HG03565 (cell line): ENCODE data around the gene CA6.
"Not testable (repeated sequence)": the region's sequence is repeated elsewhere in the genome, so short reads cannot be mapped to it uniquely, and the experiment has no call there.

ENCODE experiments used
- ATAC-seq: cut with Tn5 transposase; IDR thresholded peaks from one replicate; pipeline ENCODE4 v1.9.1; 2021; ENCODE audit warnings: mild to moderate bottlenecking, moderate library complexity; ENCODE audit not compliant: unreplicated experiment

The CA6 gene

GRCh38 chr1:8968902-8969301, 23.2 kb downstream of the CA6 start:
- not testable (repeated sequence) for ATAC-seq

GRCh38 chr1:8969937-8970336, 24.3 kb downstream of the CA6 start:
- no peak for ATAC-seq

GRCh38 chr1:8970870-8971337, 25.2 kb downstream of the CA6 start:
- ATAC-seq: no peak

- ATAC-seq: no peak
Measured at GRCh38 chr1:8974551-8974950, 28.9 kb downstream of the CA6 start.

GRCh38 chr1:8976338-8976737, 30.7 kb downstream of the CA6 start:
- no peak for ATAC-seq

- no peak for ATAC-seq
Measured at GRCh38 chr1:8976896-8977450, 31.3 kb downstream of the CA6 start.

GRCh38 chr1:8980656-8981055, 35.0 kb downstream of the CA6 start:
- ATAC-seq: no peak

- ATAC-seq: no peak
Measured at GRCh38 chr1:8981169-8981568, 35.5 kb downstream of the CA6 start.

GRCh38 chr1:8984203-8984602, 38.5 kb downstream of the CA6 start:
- ATAC-seq: no peak

- no peak for ATAC-seq
Measured at GRCh38 chr1:8984990-8985389, 39.3 kb downstream of the CA6 start.

- ATAC-seq: no peak
Measured at GRCh38 chr1:8985915-8986813, 40.5 kb downstream of the CA6 start.

- no peak for ATAC-seq
Measured at GRCh38 chr1:8986814-8987190, 41.1 kb downstream of the CA6 start.

GRCh38 chr1:8987881-8988617, 42.4 kb downstream of the CA6 start:
- ATAC-seq: no peak

- ATAC-seq: no peak
Measured at GRCh38 chr1:8988618-8988967, 42.9 kb downstream of the CA6 start.

GRCh38 chr1:8989061-8989460, 43.4 kb downstream of the CA6 start:
- no peak for ATAC-seq

- no peak for ATAC-seq
Measured at GRCh38 chr1:8989821-8990220, 44.2 kb downstream of the CA6 start.

GRCh38 chr1:8992936-8993687, 47.4 kb downstream of the CA6 start:
- no peak for ATAC-seq

GRCh38 chr1:8993962-8994675, 48.5 kb downstream of the CA6 start:
- ATAC-seq: not testable (repeated sequence)

GRCh38 chr1:9001534-9002214, 56.0 kb downstream of the CA6 start:
- not testable (repeated sequence) for ATAC-seq

GRCh38 chr1:9002215-9002560, 56.5 kb downstream of the CA6 start:
- not testable (repeated sequence) for ATAC-seq
